Measurements from ENCODE around the gene PLAAT2.

DNA sequence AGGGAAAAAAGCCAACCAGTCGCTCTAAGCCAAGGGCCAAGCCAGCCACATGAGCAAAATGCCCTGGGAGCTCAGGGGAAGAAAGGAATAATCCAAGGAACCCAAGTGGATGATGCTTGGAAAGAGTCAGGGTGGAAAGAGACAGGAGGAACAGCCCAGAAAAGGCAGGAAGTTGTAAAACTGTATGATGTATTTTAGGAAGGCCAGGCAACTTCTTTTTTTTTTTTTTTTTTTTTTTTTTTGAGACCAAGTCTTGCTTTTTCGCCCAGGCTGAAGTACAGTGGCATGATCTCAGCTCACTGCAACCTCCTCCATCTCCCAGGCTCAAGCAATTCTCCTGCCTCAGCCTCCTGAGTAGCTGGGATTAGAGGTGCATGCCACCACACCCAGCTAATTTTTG is 55.7 kb downstream of the PLAAT2 start:
- TF ChIP-seq EZH2 (IDR thresholded peaks at IDR 0.05; ENCODE audit: borderline replicate concordance, control insufficient read depth, low read depth, low read length) (no peak), MYC (IDR thresholded peaks at IDR 0.05; ENCODE audit: insufficient read depth, insufficient read length, insufficient replicate concordance, low read length, severe bottlenecking) (no peak), TAF1 (IDR thresholded peaks at IDR 0.05; ENCODE audit: borderline replicate concordance, low read depth, low read length) (no peak), BHLHE40 (IDR thresholded peaks at IDR 0.05; ENCODE audit: borderline replicate concordance in 1 of 2, low read depth in 2 of 2, low read length in 1 of 2) (no peak), ZNF24 (IDR thresholded peaks at IDR 0.05) (no peak), POLR2A (IDR thresholded peaks at IDR 0.05; ENCODE audit: low read depth, low read length) (no peak), MTA3 (IDR thresholded peaks at IDR 0.05; ENCODE audit: borderline replicate concordance, low read length) (no peak), ETV6 (conservative IDR thresholded peaks at IDR 0.05 in 1 of 2, IDR thresholded peaks at IDR 0.05 in 1 of 2; ENCODE audit: borderline replicate concordance in 1 of 2, low read depth in 1 of 2) (no peak)
- TF ChIP-seq, protein P1, sequence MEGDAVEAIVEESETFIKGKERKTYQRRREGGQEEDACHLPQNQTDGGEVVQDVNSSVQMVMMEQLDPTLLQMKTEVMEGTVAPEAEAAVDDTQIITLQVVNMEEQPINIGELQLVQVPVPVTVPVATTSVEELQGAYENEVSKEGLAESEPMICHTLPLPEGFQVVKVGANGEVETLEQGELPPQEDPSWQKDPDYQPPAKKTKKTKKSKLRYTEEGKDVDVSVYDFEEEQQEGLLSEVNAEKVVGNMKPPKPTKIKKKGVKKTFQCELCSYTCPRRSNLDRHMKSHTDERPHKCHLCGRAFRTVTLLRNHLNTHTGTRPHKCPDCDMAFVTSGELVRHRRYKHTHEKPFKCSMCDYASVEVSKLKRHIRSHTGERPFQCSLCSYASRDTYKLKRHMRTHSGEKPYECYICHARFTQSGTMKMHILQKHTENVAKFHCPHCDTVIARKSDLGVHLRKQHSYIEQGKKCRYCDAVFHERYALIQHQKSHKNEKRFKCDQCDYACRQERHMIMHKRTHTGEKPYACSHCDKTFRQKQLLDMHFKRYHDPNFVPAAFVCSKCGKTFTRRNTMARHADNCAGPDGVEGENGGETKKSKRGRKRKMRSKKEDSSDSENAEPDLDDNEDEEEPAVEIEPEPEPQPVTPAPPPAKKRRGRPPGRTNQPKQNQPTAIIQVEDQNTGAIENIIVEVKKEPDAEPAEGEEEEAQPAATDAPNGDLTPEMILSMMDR (IDR thresholded peaks at IDR 0.05 in 2 of 3, conservative IDR thresholded peaks at IDR 0.05 in 1 of 3; ENCODE audit: control insufficient read depth in 2 of 3, extremely low read depth in 1 of 3, insufficient read depth in 1 of 3, low read depth in 3 of 3, low read length in 3 of 3): no peak
- TF ChIP-seq, protein P2, sequence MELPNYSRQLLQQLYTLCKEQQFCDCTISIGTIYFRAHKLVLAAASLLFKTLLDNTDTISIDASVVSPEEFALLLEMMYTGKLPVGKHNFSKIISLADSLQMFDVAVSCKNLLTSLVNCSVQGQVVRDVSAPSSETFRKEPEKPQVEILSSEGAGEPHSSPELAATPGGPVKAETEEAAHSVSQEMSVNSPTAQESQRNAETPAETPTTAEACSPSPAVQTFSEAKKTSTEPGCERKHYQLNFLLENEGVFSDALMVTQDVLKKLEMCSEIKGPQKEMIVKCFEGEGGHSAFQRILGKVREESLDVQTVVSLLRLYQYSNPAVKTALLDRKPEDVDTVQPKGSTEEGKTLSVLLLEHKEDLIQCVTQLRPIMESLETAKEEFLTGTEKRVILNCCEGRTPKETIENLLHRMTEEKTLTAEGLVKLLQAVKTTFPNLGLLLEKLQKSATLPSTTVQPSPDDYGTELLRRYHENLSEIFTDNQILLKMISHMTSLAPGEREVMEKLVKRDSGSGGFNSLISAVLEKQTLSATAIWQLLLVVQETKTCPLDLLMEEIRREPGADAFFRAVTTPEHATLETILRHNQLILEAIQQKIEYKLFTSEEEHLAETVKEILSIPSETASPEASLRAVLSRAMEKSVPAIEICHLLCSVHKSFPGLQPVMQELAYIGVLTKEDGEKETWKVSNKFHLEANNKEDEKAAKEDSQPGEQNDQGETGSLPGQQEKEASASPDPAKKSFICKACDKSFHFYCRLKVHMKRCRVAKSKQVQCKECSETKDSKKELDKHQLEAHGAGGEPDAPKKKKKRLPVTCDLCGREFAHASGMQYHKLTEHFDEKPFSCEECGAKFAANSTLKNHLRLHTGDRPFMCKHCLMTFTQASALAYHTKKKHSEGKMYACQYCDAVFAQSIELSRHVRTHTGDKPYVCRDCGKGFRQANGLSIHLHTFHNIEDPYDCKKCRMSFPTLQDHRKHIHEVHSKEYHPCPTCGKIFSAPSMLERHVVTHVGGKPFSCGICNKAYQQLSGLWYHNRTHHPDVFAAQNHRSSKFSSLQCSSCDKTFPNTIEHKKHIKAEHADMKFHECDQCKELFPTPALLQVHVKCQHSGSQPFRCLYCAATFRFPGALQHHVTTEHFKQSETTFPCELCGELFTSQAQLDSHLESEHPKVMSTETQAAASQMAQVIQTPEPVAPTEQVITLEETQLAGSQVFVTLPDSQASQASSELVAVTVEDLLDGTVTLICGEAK (IDR thresholded peaks at IDR 0.05; ENCODE audit: borderline replicate concordance): no peak
- TF ChIP-seq, protein P3, sequence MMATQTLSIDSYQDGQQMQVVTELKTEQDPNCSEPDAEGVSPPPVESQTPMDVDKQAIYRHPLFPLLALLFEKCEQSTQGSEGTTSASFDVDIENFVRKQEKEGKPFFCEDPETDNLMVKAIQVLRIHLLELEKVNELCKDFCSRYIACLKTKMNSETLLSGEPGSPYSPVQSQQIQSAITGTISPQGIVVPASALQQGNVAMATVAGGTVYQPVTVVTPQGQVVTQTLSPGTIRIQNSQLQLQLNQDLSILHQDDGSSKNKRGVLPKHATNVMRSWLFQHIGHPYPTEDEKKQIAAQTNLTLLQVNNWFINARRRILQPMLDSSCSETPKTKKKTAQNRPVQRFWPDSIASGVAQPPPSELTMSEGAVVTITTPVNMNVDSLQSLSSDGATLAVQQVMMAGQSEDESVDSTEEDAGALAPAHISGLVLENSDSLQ (IDR thresholded peaks at IDR 0.05): no peak
- TF ChIP-seq, protein P4, sequence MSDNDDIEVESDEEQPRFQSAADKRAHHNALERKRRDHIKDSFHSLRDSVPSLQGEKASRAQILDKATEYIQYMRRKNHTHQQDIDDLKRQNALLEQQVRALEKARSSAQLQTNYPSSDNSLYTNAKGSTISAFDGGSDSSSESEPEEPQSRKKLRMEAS (IDR thresholded peaks at IDR 0.05; ENCODE audit: low read depth, low read length): no peak
- TF ChIP-seq, protein P5, sequence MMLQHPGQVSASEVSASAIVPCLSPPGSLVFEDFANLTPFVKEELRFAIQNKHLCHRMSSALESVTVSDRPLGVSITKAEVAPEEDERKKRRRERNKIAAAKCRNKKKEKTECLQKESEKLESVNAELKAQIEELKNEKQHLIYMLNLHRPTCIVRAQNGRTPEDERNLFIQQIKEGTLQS (IDR thresholded peaks at IDR 0.05; ENCODE audit: borderline replicate concordance, extremely low read depth, low read depth, low read length): no peak
- TF ChIP-seq, protein P6, sequence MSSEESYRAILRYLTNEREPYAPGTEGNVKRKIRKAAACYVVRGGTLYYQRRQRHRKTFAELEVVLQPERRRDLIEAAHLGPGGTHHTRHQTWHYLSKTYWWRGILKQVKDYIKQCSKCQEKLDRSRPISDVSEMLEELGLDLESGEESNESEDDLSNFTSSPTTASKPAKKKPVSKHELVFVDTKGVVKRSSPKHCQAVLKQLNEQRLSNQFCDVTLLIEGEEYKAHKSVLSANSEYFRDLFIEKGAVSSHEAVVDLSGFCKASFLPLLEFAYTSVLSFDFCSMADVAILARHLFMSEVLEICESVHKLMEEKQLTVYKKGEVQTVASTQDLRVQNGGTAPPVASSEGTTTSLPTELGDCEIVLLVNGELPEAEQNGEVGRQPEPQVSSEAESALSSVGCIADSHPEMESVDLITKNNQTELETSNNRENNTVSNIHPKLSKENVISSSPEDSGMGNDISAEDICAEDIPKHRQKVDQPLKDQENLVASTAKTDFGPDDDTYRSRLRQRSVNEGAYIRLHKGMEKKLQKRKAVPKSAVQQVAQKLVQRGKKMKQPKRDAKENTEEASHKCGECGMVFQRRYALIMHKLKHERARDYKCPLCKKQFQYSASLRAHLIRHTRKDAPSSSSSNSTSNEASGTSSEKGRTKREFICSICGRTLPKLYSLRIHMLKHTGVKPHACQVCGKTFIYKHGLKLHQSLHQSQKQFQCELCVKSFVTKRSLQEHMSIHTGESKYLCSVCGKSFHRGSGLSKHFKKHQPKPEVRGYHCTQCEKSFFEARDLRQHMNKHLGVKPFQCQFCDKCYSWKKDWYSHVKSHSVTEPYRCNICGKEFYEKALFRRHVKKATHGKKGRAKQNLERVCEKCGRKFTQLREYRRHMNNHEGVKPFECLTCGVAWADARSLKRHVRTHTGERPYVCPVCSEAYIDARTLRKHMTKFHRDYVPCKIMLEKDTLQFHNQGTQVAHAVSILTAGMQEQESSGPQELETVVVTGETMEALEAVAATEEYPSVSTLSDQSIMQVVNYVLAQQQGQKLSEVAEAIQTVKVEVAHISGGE (CRISPR knock-in tag; IDR thresholded peaks at IDR 0.05): no peak

Data from GM12878 (cell line).